PC-9 (cell line): ENCODE measurements around the gene SRSF11.

ENCODE experiments used
- CTCF ChIP-seq: fragments of 200-600 bp; sonication (generic); conservative IDR thresholded peaks from 2 replicates; pipeline ENCODE4 v1.6.1; 2017; ENCODE audit warnings: mixed run types, antibody characterized with exemption, mild to moderate bottlenecking, moderate library complexity
- EZH2 ChIP-seq: fragments of 200-600 bp; sonication (generic); IDR thresholded peaks from 2 replicates; pipeline ENCODE4 v1.8.0; 2017; ENCODE audit warnings: antibody characterized with exemption, low read depth

- TF ChIP-seq CTCF (no peak), EZH2 (no peak)
Measured at GRCh38 chr1:70264839-70265238, 43.7 kb downstream of the SRSF11 start.
